Skin of body (tissue), 2 donors: Measurements from ENCODE around the gene GPR153. TPM values are rescaled to one million over a fixed set of nuclear protein-coding genes. Genes with fewer than 3 reads are reported as not detected.
A peak's percentile ranks its signal among the peaks of the same experiment; 100 is the strongest.
"Not testable (repeated sequence)": the region's sequence is repeated elsewhere in the genome, so short reads cannot be mapped to it uniquely, and the experiment has no call there.

ENCODE experiments used
- DNase-seq: peaks from one replicate; lab custom pipeline; 2025; lab: John Stamatoyannopoulos, UW
- total RNA-seq: library from RNA; depleted of rRNA; stranded (reverse); fragments of >200 nt; gene quantifications from one replicate; pipeline ENCODE4 v1.2.3, GENCODE V29; 2014

The GPR153 gene
- total RNA-seq, 1 donor from 2014 or later, result 17.4 TPM

DNA sequence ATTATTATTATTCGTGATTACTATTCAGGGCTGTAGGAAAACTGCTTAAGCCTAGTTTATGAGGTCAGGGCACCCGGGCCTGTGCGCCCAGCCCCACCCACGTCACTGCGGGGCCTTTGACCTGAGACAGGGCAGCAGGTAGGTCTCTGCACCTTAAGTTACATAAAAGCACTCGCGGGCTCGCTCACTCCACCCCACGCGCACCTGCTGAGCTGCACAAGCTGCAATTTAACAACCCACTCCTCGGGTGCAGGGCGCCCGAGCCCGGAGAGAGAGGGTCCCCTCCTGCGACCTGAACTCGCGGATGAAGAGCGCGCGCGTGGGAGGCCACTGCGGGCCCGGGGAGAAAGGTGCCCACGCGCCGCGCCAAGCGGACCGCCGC, 25.6 kb downstream of the GPR153 start:
- DNase-seq, result no peak

DNA sequence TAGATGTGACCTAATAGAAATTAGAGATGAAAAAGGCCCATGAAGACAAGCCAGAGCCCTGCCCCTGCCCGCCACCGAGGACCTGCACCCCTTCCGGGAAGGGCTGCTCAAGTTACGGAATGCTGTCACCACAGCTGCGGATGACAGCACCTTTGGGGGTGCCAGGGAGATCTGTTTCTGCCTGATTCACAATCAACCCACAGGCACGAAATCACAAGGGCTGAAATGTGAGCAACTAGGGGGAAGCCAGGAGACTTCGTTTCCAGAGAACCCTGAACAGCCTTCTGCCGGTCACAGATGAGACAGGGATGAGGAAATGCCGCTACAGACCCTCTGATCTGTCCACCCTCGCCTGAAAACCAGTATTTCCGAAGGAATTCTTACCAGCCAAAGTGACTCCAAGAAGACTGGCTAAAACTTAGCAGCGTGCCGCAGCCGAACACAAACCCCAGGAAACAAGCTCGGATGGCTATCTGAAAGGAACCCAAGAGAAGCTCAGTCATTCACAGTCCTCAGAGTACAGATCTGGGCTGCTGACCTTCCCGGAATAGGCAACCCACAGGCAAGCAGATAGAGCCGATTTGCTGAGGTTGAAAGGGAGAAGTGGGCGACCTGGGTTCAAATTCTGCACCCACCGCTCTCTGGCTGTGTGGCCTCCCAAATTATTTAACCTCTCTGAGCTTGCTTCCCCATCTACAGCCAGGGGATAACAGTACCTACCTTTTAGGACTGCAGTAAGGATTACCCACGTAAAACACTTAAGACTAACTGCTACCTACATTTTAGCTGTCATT, 26.2 kb downstream of the GPR153 start:
- DNase-seq, result no peak

DNA sequence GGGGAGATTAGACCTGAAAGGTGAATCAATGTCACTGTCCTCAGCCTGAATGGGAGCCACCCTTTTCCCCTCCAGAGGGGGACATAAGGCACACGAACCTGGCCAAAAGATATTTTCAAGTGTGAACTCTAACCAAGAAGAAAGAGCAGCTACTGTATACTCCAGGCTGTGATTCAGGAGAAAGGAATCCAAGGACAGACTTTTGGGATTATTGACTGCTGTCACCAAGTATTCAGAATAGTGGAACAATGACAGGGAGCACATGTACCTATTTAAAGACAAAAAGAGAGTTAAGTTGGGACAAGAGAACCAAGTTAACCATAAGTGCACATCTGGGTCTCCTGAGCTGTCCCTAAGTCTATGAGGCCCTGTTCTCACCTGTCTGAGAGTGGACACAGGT, 27.5 kb downstream of the GPR153 start:
- no peak for DNase-seq

DNA sequence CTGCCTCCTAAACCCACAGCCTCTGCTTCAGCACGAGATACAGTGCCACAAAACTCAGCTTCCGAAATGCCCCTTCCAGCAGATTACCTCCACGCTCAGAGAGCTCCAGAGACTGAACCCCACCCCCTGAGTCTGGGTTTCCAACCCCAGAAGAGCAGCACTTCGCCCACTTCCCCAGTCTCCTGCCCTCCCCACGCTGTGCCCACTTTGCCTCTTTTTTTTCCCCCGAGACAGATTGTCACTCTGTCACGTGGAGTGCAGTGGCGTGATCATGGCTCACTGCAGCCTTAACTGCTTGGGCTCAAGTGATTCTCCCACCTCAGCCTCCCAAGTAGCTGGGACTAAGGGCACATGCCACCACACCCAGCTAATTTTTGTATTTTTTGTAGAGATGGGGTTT, 35.2 kb downstream of the GPR153 start:
- DNase-seq, result no peak

DNA sequence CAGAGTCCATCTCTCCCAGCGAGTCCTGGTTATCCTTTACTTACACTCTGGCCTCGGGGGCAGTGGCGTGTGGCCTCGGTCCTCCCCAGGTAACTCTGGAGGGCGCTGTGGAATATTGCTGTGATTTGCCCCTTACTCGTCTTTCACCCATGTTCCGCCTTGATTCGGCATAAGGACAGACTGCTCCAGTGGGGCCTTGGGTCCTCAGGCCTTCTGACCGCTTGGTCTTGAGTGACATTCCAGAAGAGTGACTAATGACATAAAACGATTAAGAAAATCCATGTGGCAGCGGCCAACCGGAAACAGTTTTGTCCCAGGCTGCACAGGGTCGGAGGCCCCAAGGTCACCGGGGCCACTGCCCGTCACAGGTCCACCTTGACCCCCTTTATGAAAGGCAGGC, 36.2 kb downstream of the GPR153 start:
- no peak for DNase-seq

DNA sequence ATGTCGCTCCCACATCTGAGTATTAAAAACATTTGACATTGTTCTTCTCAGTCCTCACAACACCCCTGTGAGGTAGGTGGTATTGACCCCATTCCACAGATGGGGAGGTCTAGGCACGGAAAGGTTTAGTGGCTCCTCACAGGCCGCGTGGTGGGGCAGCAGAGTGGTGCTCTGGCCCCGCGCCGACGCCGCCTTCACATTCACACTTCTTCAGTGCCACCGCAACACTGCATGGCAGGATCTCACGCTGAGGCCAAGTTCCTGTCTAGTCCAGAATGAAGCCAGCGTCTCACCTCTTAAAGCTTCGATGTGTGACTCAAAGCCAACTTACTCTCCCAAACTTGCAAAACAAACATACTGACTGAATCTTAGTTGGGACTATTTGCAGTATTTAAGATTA, 37.3 kb downstream of the GPR153 start:
- DNase-seq, result no peak

DNA sequence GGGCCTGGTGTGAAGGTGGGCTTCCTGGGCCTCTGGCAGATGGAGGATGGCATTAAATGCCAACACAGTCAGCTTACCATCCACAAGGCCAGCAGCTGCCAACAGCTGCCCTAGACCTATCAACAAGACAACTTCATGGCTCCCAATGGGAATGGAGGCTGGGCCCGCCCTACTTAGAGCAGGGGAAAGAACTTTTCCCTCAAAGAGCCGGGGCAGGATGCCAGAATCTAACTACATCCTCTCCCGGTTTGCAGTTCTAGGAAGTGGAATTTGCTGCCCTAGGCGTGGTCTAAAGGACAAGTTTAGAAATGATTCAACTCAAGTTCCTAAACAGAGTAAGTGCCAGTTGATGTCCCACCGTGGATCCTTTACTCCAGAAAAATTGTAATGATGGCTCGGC, 38.3 kb downstream of the GPR153 start:
- DNase-seq, result peak; percentile 78

DNA sequence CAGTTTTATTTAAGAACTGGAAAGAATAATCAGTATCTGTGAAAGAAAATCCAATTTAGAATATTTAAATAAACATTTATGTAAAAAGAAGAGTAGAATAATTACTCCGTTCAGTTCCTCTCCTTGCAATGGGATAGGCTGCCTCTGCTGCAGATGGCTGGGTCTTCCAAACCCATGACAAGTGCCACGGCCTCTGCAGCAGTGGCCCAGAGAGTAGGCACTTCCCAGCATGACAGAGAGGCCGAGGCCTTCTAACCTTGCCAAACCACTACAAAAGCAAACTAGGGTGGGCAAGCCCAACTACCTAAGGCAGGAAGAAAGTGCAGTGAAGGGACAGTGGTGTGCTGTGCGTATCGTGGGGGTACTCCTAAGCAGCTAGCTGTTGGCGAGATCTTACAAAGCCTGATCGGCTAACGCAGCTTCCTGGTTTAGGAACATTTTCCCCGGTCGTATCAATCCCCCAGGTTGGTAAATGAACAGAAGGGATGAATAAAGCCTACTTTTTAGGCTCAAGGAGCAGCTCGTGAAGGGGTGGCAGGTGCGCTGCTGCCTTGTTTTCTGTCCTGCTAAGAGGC, 39.6 kb downstream of the GPR153 start:
- DNase-seq, result no peak

DNA sequence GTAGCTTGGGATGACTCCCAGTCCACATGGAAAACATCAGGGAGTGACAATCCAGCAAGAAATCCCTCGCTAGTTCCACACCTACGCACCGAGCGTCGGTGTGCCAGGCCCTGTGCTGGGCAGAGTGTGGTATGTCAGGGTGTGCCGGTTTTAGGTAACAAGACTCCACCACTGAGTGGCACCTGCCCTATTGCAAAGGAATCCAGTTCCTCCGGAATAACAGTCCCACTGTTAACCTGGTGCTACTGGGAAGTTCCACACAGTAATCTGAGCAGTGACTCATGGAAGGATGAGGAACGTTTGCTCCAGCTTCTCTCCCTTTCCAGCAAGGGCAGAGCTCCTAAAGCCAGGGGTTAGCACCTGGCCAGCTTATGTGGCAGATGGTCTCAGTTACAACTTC, 40.7 kb downstream of the GPR153 start:
- DNase-seq, result no peak

DNA sequence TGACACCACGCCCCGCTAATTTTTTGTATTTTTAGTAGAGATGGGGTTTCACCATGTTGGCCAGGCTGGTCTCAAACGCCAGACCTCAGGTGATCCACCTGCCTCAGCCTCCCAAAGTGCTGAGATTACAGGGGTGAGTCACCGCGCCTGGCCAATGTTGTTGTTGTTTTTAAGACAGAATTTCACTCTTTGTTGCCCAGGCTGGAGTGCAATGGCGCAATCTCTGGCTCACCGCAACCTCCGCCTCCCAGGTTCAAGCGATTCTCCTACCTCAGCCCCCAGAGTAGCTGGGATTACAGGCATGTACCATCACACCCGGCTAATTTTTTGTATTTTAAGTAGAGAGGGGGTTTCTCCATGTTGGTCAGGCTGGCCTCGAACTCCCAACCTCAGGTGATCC, 41.3 kb downstream of the GPR153 start:
- DNase-seq, result not testable (repeated sequence)

DNA sequence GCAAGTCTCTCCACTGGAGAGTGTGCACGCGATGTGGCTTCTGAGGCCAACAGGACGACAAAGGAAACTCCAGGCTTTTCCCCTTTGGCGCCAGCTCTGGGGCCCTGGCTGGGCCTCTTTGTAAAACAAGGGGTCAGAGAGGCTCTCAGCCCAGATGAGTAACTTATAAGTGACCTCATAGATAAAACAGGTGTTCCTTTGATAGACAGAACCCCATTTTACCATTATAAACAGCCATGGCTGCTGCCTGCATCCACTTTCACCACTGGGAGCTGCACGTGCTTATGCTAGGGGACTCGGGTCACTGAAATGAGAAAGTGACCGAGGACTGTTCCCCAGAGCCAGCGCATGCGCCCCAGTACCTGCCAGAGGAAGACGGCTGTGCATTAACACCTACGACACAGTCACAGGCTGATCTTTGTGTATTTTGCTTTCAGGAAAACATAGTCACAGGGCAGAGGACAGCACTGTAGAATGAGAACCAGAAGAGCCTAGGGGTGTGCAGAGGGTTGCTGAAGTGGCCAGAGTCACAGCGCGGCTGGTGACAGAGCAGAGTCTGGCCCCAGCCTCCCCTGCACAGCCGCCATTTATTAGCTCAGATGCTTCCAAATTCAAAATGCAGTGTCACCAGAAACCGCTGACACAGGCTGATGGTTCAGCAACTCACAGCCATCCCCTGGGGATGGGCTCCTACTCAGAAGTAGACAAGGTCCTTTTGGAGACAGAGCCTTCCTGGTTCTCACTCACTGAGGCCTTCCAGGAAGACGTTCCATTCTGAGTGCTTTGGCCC, 42.3 kb downstream of the GPR153 start:
- DNase-seq, result no peak

DNA sequence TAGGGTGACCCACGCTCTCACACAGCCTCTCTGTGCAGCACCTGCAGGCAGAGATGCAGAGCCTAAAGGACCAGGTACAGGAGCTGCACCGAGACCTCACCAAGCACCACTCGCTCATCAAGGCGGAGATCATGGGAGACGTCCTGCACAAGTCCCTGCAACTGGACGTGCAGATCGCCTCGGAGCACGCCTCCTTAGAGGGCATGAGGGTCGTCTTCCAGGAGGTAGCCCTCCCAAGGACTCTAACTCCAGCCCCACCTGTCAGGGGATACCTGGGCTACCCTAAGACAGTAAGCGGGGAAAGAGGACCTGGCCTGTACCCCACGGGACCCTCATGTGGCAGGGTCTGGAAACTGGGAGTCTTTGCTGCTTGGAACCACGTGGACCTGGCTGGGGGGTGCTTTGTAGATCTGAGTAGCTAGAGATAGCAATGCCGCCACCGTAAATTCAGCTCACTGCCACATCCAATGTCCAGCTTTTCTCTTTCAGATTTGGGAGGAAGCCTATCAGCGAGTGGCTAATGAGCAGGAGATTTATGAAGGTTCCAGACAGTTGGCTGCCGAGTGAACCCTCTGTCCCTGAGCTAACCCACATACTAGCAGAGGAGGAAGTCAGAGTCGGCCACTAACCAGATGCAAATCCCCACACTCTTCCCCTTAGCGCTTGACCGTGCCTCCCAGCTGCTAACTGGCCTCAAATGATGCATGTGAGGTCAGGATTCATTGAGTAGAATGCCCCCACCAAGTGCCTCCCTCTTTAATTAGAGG, 48.5 kb downstream of the GPR153 start:
- DNase-seq, result no peak

DNA sequence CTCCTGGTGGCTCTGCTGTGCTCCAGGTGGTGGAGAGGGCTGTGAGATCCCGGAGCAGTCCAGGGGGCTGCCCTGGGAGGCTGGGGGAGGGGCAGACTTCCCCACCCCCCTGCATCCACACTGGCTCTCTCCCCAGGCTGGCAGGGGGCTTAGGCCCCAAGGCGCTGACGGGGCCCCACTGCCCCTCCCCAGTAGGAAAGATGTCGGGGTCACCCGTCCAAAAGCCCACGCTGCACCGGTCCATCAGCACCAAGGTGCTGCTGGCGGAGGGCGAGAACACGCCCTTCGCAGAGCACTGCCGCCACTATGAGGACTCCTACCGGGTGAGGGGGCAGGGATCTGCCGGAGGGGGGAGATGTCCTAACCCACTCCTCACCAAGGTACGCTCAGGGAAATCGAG, 49.2 kb downstream of the GPR153 start:
- DNase-seq, result no peak

DNA sequence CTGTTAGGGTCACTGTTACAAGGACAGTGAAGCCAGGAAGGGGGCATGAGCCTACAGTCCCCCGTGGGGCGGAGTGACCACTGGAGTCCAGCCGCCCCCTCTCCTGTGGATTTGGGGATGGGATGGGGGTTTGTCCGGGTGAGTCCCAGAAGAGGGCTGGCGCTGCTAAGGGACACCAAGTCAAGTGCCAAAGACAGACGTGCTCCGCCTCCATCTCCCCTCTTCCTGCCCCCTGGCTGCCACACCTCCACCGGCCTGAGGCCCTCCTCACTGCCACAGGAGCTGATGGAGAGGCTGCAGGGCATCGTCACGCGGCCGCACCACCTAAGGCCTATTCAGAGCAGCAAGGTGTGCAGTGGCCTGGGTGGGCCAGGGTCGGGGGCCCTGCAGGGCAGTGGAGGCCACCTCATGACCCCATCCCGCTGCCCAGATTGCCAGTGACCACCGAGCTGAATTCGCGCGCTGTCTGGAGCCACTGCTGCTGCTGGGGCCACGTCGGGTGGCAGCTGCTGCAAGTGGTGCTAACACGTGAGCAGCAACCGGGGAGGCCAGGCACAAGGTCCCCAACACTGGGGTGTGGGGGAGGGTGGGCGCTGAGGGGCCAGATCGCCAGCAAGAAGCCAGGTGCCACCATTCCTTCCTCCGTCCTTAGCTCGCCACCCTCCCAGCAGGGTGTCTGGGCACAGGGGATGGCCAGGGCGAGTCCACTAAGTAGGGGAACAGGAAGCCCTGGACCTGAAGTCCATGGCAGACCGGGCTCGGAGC, 50.1 kb downstream of the GPR153 start:
- no peak for DNase-seq

DNA sequence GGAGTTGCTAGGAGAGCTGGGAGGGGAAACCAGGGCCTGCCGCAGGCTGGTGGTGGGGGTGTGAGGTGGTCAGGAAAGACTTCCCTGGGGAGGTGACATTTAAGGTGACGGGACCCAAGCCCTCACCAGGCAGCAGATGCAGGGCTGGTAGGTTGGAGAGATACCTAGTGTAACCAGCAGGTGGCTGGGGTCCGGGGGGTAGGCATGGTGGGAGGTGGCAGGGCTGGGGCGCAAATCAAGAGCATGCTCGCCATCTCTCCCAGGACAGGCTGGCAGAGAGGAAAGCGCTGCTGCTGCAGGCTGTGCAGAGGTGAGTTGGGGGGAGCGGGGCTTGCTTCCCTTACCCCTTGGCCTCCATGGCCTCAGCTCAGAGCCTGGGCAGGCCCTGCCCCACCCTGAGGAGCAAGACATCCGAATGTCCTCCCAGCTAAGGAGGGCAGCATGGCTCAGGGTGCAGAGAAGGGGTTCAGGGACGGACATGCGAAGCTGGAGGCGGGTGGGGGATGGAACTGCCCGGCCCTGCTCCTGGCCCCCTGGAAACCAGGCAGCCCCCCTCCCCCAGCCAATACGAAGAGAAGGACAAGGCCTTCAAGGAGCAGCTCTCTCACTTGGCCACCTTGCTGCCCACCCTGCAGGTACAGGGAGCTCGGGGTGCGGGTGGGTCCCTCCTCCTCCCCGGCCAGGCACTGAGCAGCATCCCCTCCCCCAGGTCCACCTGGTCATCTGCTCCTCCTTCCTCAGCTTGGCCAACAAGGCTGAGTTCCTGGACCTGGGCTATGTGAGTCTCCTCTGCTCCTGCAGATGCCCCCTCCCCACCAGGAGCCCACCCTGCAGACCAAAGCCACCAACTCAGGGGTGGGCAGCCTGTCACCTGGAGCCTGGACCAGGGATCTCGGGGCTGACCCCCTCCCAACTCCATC, 51.0 kb downstream of the GPR153 start:
- no peak for DNase-seq

DNA sequence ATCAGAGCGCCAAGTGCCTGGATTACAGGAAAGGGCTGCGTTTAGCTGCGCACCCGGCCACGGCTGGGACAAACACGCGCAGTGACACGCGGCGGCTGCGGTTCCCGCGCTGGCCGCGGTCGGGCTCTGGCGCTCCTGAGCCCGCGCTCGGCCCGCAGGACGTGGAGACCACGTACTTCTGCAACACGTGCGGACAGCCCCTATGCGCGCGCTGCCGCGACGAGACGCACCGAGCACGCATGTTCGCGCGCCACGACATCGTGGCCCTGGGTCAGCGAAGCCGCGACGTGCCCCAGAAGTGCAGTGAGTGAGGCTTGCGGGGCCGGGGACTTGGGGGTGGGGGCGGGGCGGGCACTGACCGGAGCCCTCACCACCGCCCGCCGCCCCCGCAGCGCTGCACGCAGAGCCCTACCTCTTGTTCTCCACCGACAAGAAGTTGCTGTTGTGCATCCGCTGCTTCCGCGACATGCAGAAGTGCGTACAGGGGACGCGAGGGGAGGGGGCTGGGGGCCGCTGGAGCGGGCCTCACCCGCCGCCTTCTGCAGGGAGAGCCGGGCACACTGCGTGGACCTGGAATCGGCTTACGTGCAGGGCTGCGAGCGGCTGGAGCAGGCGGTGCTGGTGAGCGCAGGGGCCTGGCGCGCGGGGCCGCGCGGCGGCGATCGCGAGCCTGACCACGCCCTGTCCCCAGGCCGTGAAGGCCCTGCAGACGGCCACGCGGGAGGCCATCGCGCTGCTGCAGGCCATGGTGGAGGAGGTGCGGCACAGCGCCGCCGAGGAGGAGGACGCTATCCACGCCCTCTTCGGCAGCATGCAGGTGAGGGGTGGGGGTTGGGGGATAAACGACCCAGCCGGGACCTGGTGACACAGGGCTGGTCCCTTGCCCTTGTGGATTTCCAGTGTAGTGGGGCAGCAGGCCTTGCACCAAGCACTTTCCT, 51.9 kb downstream of the GPR153 start:
- peak; percentile 10 for DNase-seq

DNA sequence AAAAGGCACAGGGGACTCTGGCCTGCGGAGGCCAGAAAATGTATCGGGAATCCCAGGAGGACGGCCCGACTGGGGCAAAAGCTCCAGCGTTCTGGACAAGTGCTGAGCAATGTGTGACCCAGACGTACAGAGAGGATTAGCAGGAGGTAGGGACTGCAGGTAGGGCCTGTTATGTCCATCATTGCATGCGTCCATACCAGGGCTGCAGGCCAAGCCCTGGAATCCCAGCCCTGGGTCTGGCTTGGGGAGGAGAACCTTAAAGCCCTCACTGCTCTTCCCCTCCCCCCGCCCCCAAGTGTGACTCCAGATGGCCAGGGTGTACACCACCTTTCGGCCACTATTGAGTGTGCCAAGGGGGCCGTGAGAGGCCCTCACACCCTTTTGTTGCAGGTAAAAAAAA, 53.0 kb downstream of the GPR153 start:
- DNase-seq, result no peak

DNA sequence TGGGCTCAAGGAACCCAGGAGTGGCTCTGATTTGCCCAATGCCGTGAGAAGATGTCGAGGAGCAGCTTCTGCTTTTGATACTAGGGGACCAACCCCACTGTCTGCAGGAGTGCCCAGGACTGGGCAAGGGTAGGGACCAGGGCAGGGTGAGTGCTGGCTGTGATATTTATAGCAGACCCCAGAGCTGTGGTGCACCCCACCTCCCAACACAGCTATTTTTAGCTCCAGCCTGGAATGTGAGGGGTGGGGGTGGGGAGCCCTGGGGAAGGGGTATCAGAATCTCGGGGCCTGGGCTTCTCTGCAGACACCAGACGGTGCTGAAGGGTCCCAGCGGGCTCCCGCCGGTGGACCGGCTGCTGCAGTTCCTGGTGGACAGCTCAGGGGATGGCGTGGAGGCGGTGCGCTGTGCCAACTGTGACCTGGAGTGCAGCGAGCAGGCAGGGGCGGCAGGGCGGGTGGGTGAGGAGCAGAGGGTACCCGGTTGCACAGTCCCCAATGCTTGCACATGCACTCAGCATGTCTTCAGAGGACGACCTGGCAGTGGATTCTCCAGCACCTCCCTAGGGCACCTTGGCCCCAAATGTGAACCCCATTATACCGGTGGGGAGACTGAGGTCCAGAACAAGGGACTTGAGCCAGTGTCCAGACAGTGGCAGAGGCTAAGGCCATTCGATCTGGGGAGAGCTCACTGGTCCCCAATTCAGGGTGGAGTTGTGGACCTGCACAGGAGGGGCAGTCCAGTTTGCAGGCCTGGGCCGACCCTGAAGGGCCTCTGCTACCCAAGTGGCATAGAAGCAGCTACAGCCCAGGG, 53.6 kb downstream of the GPR153 start:
- no peak for DNase-seq
